ENCODE data around the gene DENND4C.

Gene DENND4C

GRCh38 chr9:19369107-19369506 lies 138.6 kb downstream of the DENND4C start:
- Histone ChIP-seq H3K27me3 (replicated peaks; ENCODE audit: insufficient read depth, low read length) (no peaks in the 10 kb centered on the region), H3K9me2 (replicated peaks; ENCODE audit: insufficient read depth, low read length) (no peaks in the 10 kb centered on the region), H3F3A (ENCODE audit: insufficient read depth, low read length) (peaks cover 11% of the 10 kb centered on the region), H4K20me1 (ENCODE audit: insufficient read depth, low read length) (no peaks in the 10 kb centered on the region), H3K9me3 (replicated peaks; ENCODE audit: insufficient read depth, low read length) (no peaks in the 10 kb centered on the region), H3K79me2 (ENCODE audit: low read length) (no peaks in the 10 kb centered on the region), H3K27ac (ENCODE audit: low read length) (no peak overlapping the region), H3K4me1 (ENCODE audit: low read length) (no peaks in the 10 kb centered on the region), H3K4me3 (ENCODE audit: low read length) (no peak overlapping the region), H3K36me3 (replicated peaks; ENCODE audit: insufficient read depth, low read length) (no peaks in the 10 kb centered on the region), H2AFZ (ENCODE audit: low read length) (no peak overlapping the region), H3K4me2 (ENCODE audit: low read depth, low read length) (no peak overlapping the region), H3K9ac (ENCODE audit: low read length) (no peak overlapping the region)
- DNase-seq, result no peak
- TF ChIP-seq EZH2 (optimal IDR thresholded peaks at IDR 0.05; ENCODE audit: low read depth, low read length), result no peak
- no peak for TF ChIP-seq EZH2phosphoT487 (IDR thresholded peaks at IDR 0.05; ENCODE audit: low read length)
- TF ChIP-seq CTCF (IDR thresholded peaks at IDR 0.05; ENCODE audit: low read length), result no peak

- no peak for DNase-seq
- H3K36me3 ChIP-seq (replicated peaks; ENCODE audit: insufficient read depth, low read length), result no peaks in the 10 kb centered on the region
- no peak overlapping the region for H3K4me3 ChIP-seq (ENCODE audit: low read length)
- TF ChIP-seq EZH2phosphoT487 (IDR thresholded peaks at IDR 0.05; ENCODE audit: low read length) (no peak), EZH2 (optimal IDR thresholded peaks at IDR 0.05; ENCODE audit: low read depth, low read length) (no peak), CTCF (IDR thresholded peaks at IDR 0.05; ENCODE audit: low read length) (no peak)
- H4K20me1 ChIP-seq (ENCODE audit: insufficient read depth, low read length), result no peaks in the 10 kb centered on the region
- no peaks in the 10 kb centered on the region for H3K9me3 ChIP-seq (replicated peaks; ENCODE audit: insufficient read depth, low read length)
- H2AFZ ChIP-seq (ENCODE audit: low read length), result no peak overlapping the region
- H3K79me2 ChIP-seq (ENCODE audit: low read length), result 0 out of 2 replicates have a peak, but pooled peaks cover 3% of the 10 kb centered on the region
- no peaks in the 10 kb centered on the region for H3K9me2 ChIP-seq (replicated peaks; ENCODE audit: insufficient read depth, low read length)
- no peak overlapping the region for H3K4me2 ChIP-seq (ENCODE audit: low read depth, low read length)
- peaks cover 21% of the 10 kb centered on the region for H3F3A ChIP-seq (ENCODE audit: insufficient read depth, low read length)
- H3K4me1 ChIP-seq (ENCODE audit: low read length), result no peaks in the 10 kb centered on the region
- no peaks in the 10 kb centered on the region for H3K27me3 ChIP-seq (replicated peaks; ENCODE audit: insufficient read depth, low read length)
- H3K27ac ChIP-seq (ENCODE audit: low read length), result no peak overlapping the region
- H3K9ac ChIP-seq (ENCODE audit: low read length), result no peak overlapping the region
These were observed 141.4 kb downstream of the DENND4C start for GRCh38 chr9:19371942-19372341.

- no peaks in the 10 kb centered on the region for H3K9me2 ChIP-seq (replicated peaks; ENCODE audit: insufficient read depth, low read length)
- H4K20me1 ChIP-seq (ENCODE audit: insufficient read depth, low read length), result no peaks in the 10 kb centered on the region; the same call in 1 of the 2 replicates
- peaks cover 21% of the 10 kb centered on the region for H3F3A ChIP-seq (ENCODE audit: insufficient read depth, low read length)
- H3K4me3 ChIP-seq (ENCODE audit: low read length), result no peak overlapping the region
- no peak for TF ChIP-seq EZH2 (optimal IDR thresholded peaks at IDR 0.05; ENCODE audit: low read depth, low read length)
- TF ChIP-seq CTCF (IDR thresholded peaks at IDR 0.05; ENCODE audit: low read length), result no peak
- TF ChIP-seq EZH2phosphoT487 (IDR thresholded peaks at IDR 0.05; ENCODE audit: low read length), result no peak
- H3K79me2 ChIP-seq (ENCODE audit: low read length), result peaks cover 9% of the 10 kb centered on the region
- no peak overlapping the region for H2AFZ ChIP-seq (ENCODE audit: low read length)
- no peak overlapping the region for H3K27ac ChIP-seq (ENCODE audit: low read length)
- H3K9ac ChIP-seq (ENCODE audit: low read length), result no peak overlapping the region
- DNase-seq, result no peak
- H3K4me2 ChIP-seq (ENCODE audit: low read depth, low read length), result no peak overlapping the region
- no peaks in the 10 kb centered on the region for H3K27me3 ChIP-seq (replicated peaks; ENCODE audit: insufficient read depth, low read length)
- H3K4me1 ChIP-seq (ENCODE audit: low read length), result no peaks in the 10 kb centered on the region
- H3K36me3 ChIP-seq (replicated peaks; ENCODE audit: insufficient read depth, low read length), result no peaks in the 10 kb centered on the region; the same call in 1 of the 2 replicates
- no peaks in the 10 kb centered on the region for H3K9me3 ChIP-seq (replicated peaks; ENCODE audit: insufficient read depth, low read length)
These were observed 142.1 kb downstream of the DENND4C start for GRCh38 chr9:19372567-19372966.
